Activated CD8-positive, alpha-beta T cell treated with anti-CD3 and anti-CD28 coated beads, Interleukin-2, amount 10 ng/mL, durations not matched to agents 7 days and 5 days (primary cell): Measurements from ENCODE around the gene GPRC5D. TPM values are rescaled to one million over a fixed set of nuclear protein-coding genes. Genes with fewer than 3 reads are reported as not detected.

ENCODE experiments used
- ATAC-seq: fragments of 150-1000 bp; cut with Tn5 transposase; one replicate; pipeline ENCODE4 v1.10.0; 2021; ENCODE audit warnings: moderate library complexity
- CTCF ChIA-PET: fragments of 350-600 bp; sonication (Branson Sonifier 250); formaldehyde crosslinking; loops from one replicate; lab custom pipeline; 2021; ENCODE audit warnings: antibody characterized with exemption; lab: Charles Lee
- POLR2A ChIA-PET: fragments of 350-600 bp; sonication (Branson Sonifier 250); formaldehyde crosslinking; loops from one replicate; lab custom pipeline; 2021; ENCODE audit warnings: antibody characterized with exemption; lab: Charles Lee
- DNase-seq: peaks from one replicate; pipeline ENCODE4 v3.0.0-alpha.2; 2020
- H3K27ac Mint-ChIP-seq: one replicate; pipeline ENCODE4 v1.8.0; 2021; ENCODE audit warnings: mild to moderate bottlenecking, mixed read lengths
- H3K27me3 Mint-ChIP-seq: one replicate; pipeline ENCODE4 v1.8.0; 2021; ENCODE audit warnings: low read depth, mixed read lengths
- H3K36me3 Mint-ChIP-seq: one replicate; pipeline ENCODE4 v1.8.0; 2021; ENCODE audit warnings: low read depth, mixed read lengths
- H3K4me1 Mint-ChIP-seq: one replicate; pipeline ENCODE4 v1.8.0; 2021; ENCODE audit warnings: low read depth, mixed read lengths
- H3K4me3 Mint-ChIP-seq: one replicate; pipeline ENCODE4 v1.8.0; 2021; ENCODE audit warnings: mild to moderate bottlenecking, mixed read lengths
- H3K9me3 Mint-ChIP-seq: one replicate; pipeline ENCODE4 v1.8.0; 2022; ENCODE audit warnings: mixed read lengths; ENCODE audit not compliant: insufficient read depth
- total RNA-seq, 2 experiments: library from RNA; stranded (reverse); gene quantifications; one replicate each; pipeline ENCODE4 v1.2.3, GENCODE V29; 2021

Gene GPRC5D
- total RNA-seq, 2 experiments from 2014 or later = not detected

DNA sequence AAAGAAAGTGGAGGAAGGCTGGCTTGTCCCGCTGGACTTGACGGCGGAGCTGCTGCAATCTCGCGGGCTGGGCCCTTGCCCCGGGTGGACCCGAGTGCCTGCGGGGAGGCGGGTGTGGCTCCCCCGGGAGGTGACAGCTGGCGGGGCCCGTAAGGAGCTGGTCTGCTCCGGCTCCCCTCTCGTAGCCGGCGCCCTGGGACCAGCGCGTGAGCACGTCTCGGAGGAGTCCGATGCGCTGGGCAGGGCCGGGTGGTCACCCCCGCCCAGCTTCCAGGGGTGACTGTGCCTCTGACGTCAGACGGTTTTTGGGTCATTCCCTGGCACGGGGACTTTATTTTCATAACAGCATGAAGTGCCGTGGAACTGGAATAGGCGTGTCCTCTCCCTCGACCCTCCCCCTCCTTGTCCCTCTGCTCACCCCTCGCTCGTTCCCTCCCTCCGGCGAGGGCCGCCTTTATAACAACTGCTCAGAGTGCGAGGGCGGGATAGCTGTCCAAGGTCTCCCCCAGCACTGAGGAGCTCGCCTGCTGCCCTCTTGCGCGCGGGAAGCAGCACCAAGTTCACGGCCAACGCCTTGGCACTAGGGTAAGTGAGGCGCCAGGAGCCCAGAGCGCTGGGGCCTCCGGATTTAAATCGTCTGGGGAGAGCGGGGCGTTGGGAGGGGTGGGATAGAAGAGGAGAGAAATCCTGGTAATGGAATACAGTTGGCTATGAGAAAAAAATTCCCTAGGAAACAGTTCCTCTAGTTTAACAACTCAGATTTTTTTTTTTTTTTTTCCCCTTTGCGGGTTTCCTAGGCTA is 60.7 kb downstream of the GPRC5D start, which contains the start of gene GPRC5A:
TSS of gene GPRC5A (plus strand) at position 483 of the 801 bp plus-strand sequence. CDS start 16,688 bp downstream, outside the sequence.
- CTCF ChIA-PET = interaction anchor here (0.7 to 2.8 kb wide), 5 partner anchors 10 to 153 kb away, joined by 3 to 12 read pairs (median 6); partner anchors contain the start of gene FAM234B
- ATAC-seq (peak; percentile 71), DNase-seq (peak; percentile 35)
- no peaks in the 10 kb centered on the region for H3K9me3 Mint-ChIP-seq
- no peak within 1 kb of the TSS for H3K27ac Mint-ChIP-seq
- peaks cover 8% of the 10 kb centered on the region for H3K4me1 Mint-ChIP-seq
- peak within 1 kb of the TSS; percentile 69 for H3K4me3 Mint-ChIP-seq
- no peaks in the 10 kb centered on the region for H3K36me3 Mint-ChIP-seq
- POLR2A ChIA-PET = no interaction called here
- peaks cover 38% of the 10 kb centered on the region for H3K27me3 Mint-ChIP-seq

Other genes with a start within 250 kb of the GPRC5D start
- 10 to 100 TPM; 90.5 to 96.7 TPM for gene CDKN1B, start 234.8 kb downstream of the GPRC5D start, total RNA-seq
- gene APOLD1, start 166.5 kb downstream of the GPRC5D start, total RNA-seq = 10 to 100 TPM; 11.0 to 11.1 TPM
- 10 to 100 TPM; 56.8 to 57.8 TPM for gene DDX47, start 138.8 kb downstream of the GPRC5D start, total RNA-seq
- gene GPRC5A, start 60.6 kb downstream of the GPRC5D start, total RNA-seq = not detected
- 10 to 100 TPM; 13.2 to 14.6 TPM for gene HEBP1, start 48.1 kb upstream of the GPRC5D start, total RNA-seq
- gene FAM234B, start 92.2 kb upstream of the GPRC5D start, total RNA-seq = 1 to 10 TPM; 4.2 to 4.3 TPM
- gene GSG1, start 151.5 kb upstream of the GPRC5D start, total RNA-seq = not detected
- gene EMP1, start 244.6 kb upstream of the GPRC5D start, total RNA-seq = 1 to 10 TPM; 4.4 to 7.6 TPM